Measurements from ENCODE around the gene LIMCH1.
"Not testable (repeated sequence)": the region's sequence is repeated elsewhere in the genome, so short reads cannot be mapped to it uniquely, and the experiment has no call there.

LIMCH1 gene

DNA sequence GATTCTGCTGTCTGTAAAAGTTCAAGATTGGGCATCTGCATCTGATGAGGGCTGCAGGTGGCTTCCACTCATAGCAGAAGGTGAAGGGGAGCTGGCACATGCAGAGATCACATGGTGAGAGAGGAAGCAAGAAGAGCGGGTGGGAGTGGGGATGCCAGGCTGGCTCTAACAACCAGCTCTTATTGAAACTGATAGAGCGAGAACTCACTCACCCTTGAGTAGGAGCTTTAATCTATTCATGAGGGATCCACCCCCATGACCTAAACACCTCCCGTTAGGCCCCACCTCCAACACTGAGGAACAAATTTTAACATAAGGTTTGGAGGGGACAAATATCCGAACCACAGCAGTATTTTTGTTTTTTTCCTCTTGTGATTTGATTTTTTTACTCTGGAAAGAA, 164.8 kb downstream of the LIMCH1 start:
- no peaks in the 10 kb centered on the region for H3K36me3 ChIP-seq (ENCODE audit: control insufficient read depth, insufficient read depth, low read length)
- H3K27me3 ChIP-seq (ENCODE audit: control insufficient read depth, insufficient read depth, low read length) = peaks cover 25% of the 10 kb centered on the region
- H3K4me3 ChIP-seq (ENCODE audit: low read depth, low read length) = no peak overlapping the region
- no peaks in the 10 kb centered on the region for H3K4me1 ChIP-seq (ENCODE audit: control insufficient read depth, insufficient read depth, low read length)
- H3K9ac ChIP-seq (ENCODE audit: low read length) = no peak overlapping the region
- H3K27ac ChIP-seq (ENCODE audit: low read depth, low read length) = no peak overlapping the region
- no peaks in the 10 kb centered on the region for H3K9me3 ChIP-seq (ENCODE audit: control insufficient read depth, insufficient read depth, low read depth, low read length)

GRCh38 chr4:41703785-41704184, 165.8 kb downstream of the LIMCH1 start:
- Histone ChIP-seq H3K27ac (ENCODE audit: low read depth, low read length) (no peak overlapping the region), H3K9ac (ENCODE audit: low read length) (no peak overlapping the region), H3K27me3 (ENCODE audit: control insufficient read depth, insufficient read depth, low read length) (peaks cover 25% of the 10 kb centered on the region), H3K4me3 (ENCODE audit: low read depth, low read length) (no peak overlapping the region), H3K4me1 (ENCODE audit: control insufficient read depth, insufficient read depth, low read length) (no peaks in the 10 kb centered on the region), H3K36me3 (ENCODE audit: control insufficient read depth, insufficient read depth, low read length) (no peaks in the 10 kb centered on the region), H3K9me3 (ENCODE audit: control insufficient read depth, insufficient read depth, low read depth, low read length) (no peaks in the 10 kb centered on the region)

DNA sequence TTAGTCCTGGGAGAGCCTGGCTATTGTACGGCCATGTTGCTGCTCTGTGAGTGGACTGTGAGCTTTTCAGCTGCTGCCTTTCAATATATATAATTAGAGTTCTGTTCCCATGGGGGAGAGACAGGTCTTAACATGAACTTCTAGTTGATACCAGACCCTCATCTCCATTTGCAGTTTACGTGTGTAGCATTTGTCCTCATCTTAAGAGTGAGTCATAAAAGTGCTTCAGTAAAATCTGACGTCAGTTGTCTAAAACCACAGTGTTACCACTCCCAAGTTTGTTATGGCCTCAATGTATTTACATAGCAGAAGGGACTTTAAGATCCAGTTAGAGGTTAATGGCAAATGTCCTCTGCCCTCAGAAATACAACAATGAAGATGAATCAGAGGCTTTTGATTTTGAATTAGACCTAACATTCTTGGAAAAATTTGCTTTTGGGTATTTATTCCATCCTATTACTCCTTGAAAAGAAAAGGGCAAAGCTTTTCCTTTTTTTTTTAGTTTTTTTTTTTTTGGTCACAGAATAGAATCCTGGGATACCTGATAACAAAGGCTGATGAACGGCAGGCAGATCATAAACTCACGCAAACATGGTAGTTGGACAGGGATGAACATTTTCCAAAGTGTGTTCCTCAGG, 172.0 kb downstream of the LIMCH1 start:
- H3K9ac ChIP-seq (ENCODE audit: low read length) = no peak overlapping the region
- no peaks in the 10 kb centered on the region for H3K9me3 ChIP-seq (ENCODE audit: control insufficient read depth, insufficient read depth, low read depth, low read length)
- no peak overlapping the region for H3K4me3 ChIP-seq (ENCODE audit: low read depth, low read length)
- H3K36me3 ChIP-seq (ENCODE audit: control insufficient read depth, insufficient read depth, low read length) = no peaks in the 10 kb centered on the region
- no peaks in the 10 kb centered on the region for H3K4me1 ChIP-seq (ENCODE audit: control insufficient read depth, insufficient read depth, low read length)
- peaks cover 14% of the 10 kb centered on the region; the same call in 1 of the 2 replicates for H3K27me3 ChIP-seq (ENCODE audit: control insufficient read depth, insufficient read depth, low read length)
- H3K27ac ChIP-seq (ENCODE audit: low read depth, low read length) = no peak overlapping the region

GRCh38 chr4:41711654-41712053, 173.7 kb downstream of the LIMCH1 start:
- not testable (repeated sequence) for H3K27ac ChIP-seq (ENCODE audit: low read depth, low read length); H3K36me3 ChIP-seq (ENCODE audit: control insufficient read depth, insufficient read depth, low read length); H3K9ac ChIP-seq (ENCODE audit: low read length); H3K9me3 ChIP-seq (ENCODE audit: control insufficient read depth, insufficient read depth, low read depth, low read length); H3K4me3 ChIP-seq (ENCODE audit: low read depth, low read length); H3K4me1 ChIP-seq (ENCODE audit: control insufficient read depth, insufficient read depth, low read length)
- H3K27me3 ChIP-seq (ENCODE audit: control insufficient read depth, insufficient read depth, low read length) = peaks cover 15% of the 10 kb centered on the region

- Histone ChIP-seq H3K9ac (ENCODE audit: low read length) (no peak overlapping the region), H3K4me3 (ENCODE audit: low read depth, low read length) (no peak overlapping the region), H3K4me1 (ENCODE audit: control insufficient read depth, insufficient read depth, low read length) (no peaks in the 10 kb centered on the region), H3K27ac (ENCODE audit: low read depth, low read length) (no peak overlapping the region), H3K9me3 (ENCODE audit: control insufficient read depth, insufficient read depth, low read depth, low read length) (no peaks in the 10 kb centered on the region), H3K36me3 (ENCODE audit: control insufficient read depth, insufficient read depth, low read length) (no peaks in the 10 kb centered on the region), H3K27me3 (ENCODE audit: control insufficient read depth, insufficient read depth, low read length) (peaks cover 15% of the 10 kb centered on the region)
Measured at GRCh38 chr4:41712425-41712824, 174.5 kb downstream of the LIMCH1 start.

DNA sequence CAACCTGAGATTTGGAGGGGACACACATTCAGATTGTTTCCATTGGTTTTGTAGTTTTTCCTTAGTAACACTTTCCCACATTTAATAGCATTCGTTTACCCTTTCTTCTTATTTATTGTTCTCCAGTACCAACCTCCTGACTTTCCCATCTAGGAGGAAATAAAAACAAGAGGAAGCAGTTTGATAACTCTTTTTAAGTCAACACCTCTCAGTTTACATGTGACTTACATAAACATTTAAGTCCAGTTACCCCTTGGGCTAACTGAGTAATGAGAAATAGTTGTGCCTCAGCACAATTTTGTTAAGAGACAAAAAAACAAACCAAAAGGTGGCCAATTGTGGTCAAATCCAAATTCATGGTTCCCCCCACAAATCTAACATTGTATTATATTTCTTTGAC, 175.8 kb downstream of the LIMCH1 start:
- Histone ChIP-seq H3K4me3 (ENCODE audit: low read depth, low read length) (no peak overlapping the region), H3K27me3 (ENCODE audit: control insufficient read depth, insufficient read depth, low read length) (peaks cover 17% of the 10 kb centered on the region), H3K27ac (ENCODE audit: low read depth, low read length) (no peak overlapping the region), H3K9me3 (ENCODE audit: control insufficient read depth, insufficient read depth, low read depth, low read length) (no peaks in the 10 kb centered on the region), H3K9ac (ENCODE audit: low read length) (no peak overlapping the region), H3K4me1 (ENCODE audit: control insufficient read depth, insufficient read depth, low read length) (no peaks in the 10 kb centered on the region), H3K36me3 (ENCODE audit: control insufficient read depth, insufficient read depth, low read length) (no peaks in the 10 kb centered on the region)

DNA sequence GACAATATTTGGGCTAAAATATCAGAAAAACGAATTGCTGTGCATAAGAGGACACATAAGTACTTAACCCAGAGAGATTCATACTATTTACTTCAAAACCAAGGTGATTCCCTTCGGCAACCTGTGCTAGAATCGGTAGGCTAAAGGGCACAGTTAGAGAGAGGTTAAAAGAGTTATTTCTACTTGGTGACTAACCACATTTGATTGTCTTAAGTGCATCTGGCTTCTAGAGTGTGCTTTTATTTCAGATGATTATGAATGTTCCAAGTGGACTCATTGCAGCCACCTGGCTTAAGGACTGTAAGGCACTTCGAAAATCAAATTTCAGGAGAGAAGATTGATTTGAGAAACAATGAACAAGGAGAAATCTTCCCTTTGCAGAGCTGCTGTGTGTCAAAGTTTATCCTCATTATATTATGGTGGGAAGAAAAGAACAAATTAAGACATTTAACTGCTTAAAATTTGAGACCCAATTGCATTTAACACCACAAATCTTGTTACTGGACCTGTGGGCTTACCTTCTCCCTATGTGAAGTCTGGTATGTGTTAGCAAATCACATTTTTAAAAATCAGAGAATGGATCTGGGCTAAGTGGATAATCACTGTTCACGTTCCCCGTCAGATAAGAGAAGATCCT, 176.5 kb downstream of the LIMCH1 start:
- no peak overlapping the region for H3K27ac ChIP-seq (ENCODE audit: low read depth, low read length)
- no peaks in the 10 kb centered on the region for H3K36me3 ChIP-seq (ENCODE audit: control insufficient read depth, insufficient read depth, low read length)
- no peaks in the 10 kb centered on the region for H3K4me1 ChIP-seq (ENCODE audit: control insufficient read depth, insufficient read depth, low read length)
- H3K9me3 ChIP-seq (ENCODE audit: control insufficient read depth, insufficient read depth, low read depth, low read length) = no peaks in the 10 kb centered on the region
- H3K4me3 ChIP-seq (ENCODE audit: low read depth, low read length) = no peak overlapping the region
- no peak overlapping the region for H3K9ac ChIP-seq (ENCODE audit: low read length)
- H3K27me3 ChIP-seq (ENCODE audit: control insufficient read depth, insufficient read depth, low read length) = peaks cover 19% of the 10 kb centered on the region

DNA sequence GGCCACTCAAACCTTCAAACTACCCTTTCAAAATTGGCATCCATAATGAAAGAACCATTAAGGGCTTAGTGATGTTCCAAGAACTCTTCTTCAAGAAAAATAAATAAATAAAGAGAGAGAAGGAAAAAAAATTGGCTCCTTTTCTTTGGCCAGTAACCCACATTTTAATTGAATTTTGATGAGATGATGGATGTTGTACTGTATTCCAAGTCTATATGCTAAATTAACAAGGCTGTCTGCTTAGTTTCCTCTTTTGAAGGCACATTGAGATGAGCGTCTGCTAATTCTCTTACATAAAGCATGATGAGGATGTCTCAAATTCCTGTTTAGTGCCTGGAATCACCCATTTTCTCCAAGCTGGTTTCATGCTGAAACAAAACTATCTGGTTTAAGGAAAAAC, 177.2 kb downstream of the LIMCH1 start:
- H3K9me3 ChIP-seq (ENCODE audit: control insufficient read depth, insufficient read depth, low read depth, low read length) = no peaks in the 10 kb centered on the region
- H3K27me3 ChIP-seq (ENCODE audit: control insufficient read depth, insufficient read depth, low read length) = peaks cover 25% of the 10 kb centered on the region
- no peak overlapping the region for H3K4me3 ChIP-seq (ENCODE audit: low read depth, low read length)
- no peak overlapping the region for H3K27ac ChIP-seq (ENCODE audit: low read depth, low read length)
- H3K9ac ChIP-seq (ENCODE audit: low read length) = no peak overlapping the region
- no peaks in the 10 kb centered on the region for H3K36me3 ChIP-seq (ENCODE audit: control insufficient read depth, insufficient read depth, low read length)
- H3K4me1 ChIP-seq (ENCODE audit: control insufficient read depth, insufficient read depth, low read length) = no peaks in the 10 kb centered on the region

DNA sequence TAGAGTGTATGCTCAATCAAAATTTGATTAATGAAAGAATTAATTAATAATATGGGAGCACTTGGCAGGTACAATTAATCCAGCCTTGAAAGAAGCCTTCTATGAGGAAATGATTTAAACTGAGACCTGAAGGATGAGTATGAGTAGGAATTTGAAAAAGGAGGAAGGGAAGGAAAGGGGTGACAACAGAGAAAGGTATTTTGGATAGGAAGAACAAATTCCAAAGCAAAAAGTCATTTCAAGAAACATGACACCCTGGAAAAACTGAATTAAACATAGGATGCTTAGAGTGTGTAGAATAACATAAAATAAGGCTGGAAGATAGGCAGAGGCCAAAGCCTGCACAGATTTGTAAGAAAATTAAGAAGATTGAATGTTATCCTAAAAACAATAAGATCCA, 180.9 kb downstream of the LIMCH1 start:
- Histone ChIP-seq H3K27me3 (ENCODE audit: control insufficient read depth, insufficient read depth, low read length) (peaks cover 42% of the 10 kb centered on the region), H3K27ac (ENCODE audit: low read depth, low read length) (no peak overlapping the region), H3K9ac (ENCODE audit: low read length) (no peak overlapping the region), H3K4me3 (ENCODE audit: low read depth, low read length) (no peak overlapping the region), H3K4me1 (ENCODE audit: control insufficient read depth, insufficient read depth, low read length) (no peaks in the 10 kb centered on the region), H3K36me3 (ENCODE audit: control insufficient read depth, insufficient read depth, low read length) (no peaks in the 10 kb centered on the region), H3K9me3 (ENCODE audit: control insufficient read depth, insufficient read depth, low read depth, low read length) (no peaks in the 10 kb centered on the region)

- H3K4me3 ChIP-seq (ENCODE audit: low read depth, low read length) = no peak overlapping the region
- no peaks in the 10 kb centered on the region for H3K9me3 ChIP-seq (ENCODE audit: control insufficient read depth, insufficient read depth, low read depth, low read length)
- H3K27ac ChIP-seq (ENCODE audit: low read depth, low read length) = no peak overlapping the region
- H3K9ac ChIP-seq (ENCODE audit: low read length) = no peak overlapping the region
- H3K27me3 ChIP-seq (ENCODE audit: control insufficient read depth, insufficient read depth, low read length) = peaks cover 41% of the 10 kb centered on the region
- H3K4me1 ChIP-seq (ENCODE audit: control insufficient read depth, insufficient read depth, low read length) = no peaks in the 10 kb centered on the region
- H3K36me3 ChIP-seq (ENCODE audit: control insufficient read depth, insufficient read depth, low read length) = no peaks in the 10 kb centered on the region
Measured at GRCh38 chr4:41719417-41719816, 181.5 kb downstream of the LIMCH1 start.

- Histone ChIP-seq H3K9ac (ENCODE audit: low read length) (no peak overlapping the region), H3K36me3 (ENCODE audit: control insufficient read depth, insufficient read depth, low read length) (no peaks in the 10 kb centered on the region), H3K9me3 (ENCODE audit: control insufficient read depth, insufficient read depth, low read depth, low read length) (peaks cover 4% of the 10 kb centered on the region; the same call in 1 of the 2 replicates), H3K27ac (ENCODE audit: low read depth, low read length) (no peak overlapping the region), H3K27me3 (ENCODE audit: control insufficient read depth, insufficient read depth, low read length) (peaks cover 37% of the 10 kb centered on the region), H3K4me3 (ENCODE audit: low read depth, low read length) (no peak overlapping the region), H3K4me1 (ENCODE audit: control insufficient read depth, insufficient read depth, low read length) (no peaks in the 10 kb centered on the region)
Measured at GRCh38 chr4:41722181-41722580, 184.2 kb downstream of the LIMCH1 start.

Measured in HUES6 (cell line).